T-helper 2 cell treated with Interferon-gamma antibody and Interleukin-4, amounts not matched to agents 5 μg/mL and 100 μg/mL, for 36 hours (primary cell): ENCODE measurements around the gene PTPRN2.

Experiments
- DNase-seq: peaks from one replicate; pipeline ENCODE4 v3.0.0; 2021; ENCODE audit warnings: low spot score
- H3K27ac Mint-ChIP-seq: one replicate; pipeline ENCODE4 v1.8.0; 2021; ENCODE audit warnings: mild to moderate bottlenecking, mixed read lengths
- H3K27me3 Mint-ChIP-seq: one replicate; pipeline ENCODE4 v1.8.0; 2021; ENCODE audit warnings: low read depth, mixed read lengths
- H3K36me3 Mint-ChIP-seq: one replicate; pipeline ENCODE4 v1.8.0; 2021; ENCODE audit warnings: low read depth, mixed read lengths
- H3K4me1 Mint-ChIP-seq: one replicate; pipeline ENCODE4 v1.8.0; 2021; ENCODE audit warnings: low read depth, mixed read lengths
- H3K4me3 Mint-ChIP-seq: one replicate; pipeline ENCODE4 v1.8.0; 2022; ENCODE audit warnings: mild to moderate bottlenecking, moderate library complexity, mixed read lengths
- H3K9me3 Mint-ChIP-seq: one replicate; pipeline ENCODE4 v1.8.0; 2021; ENCODE audit warnings: mixed read lengths

PTPRN2 gene

DNA sequence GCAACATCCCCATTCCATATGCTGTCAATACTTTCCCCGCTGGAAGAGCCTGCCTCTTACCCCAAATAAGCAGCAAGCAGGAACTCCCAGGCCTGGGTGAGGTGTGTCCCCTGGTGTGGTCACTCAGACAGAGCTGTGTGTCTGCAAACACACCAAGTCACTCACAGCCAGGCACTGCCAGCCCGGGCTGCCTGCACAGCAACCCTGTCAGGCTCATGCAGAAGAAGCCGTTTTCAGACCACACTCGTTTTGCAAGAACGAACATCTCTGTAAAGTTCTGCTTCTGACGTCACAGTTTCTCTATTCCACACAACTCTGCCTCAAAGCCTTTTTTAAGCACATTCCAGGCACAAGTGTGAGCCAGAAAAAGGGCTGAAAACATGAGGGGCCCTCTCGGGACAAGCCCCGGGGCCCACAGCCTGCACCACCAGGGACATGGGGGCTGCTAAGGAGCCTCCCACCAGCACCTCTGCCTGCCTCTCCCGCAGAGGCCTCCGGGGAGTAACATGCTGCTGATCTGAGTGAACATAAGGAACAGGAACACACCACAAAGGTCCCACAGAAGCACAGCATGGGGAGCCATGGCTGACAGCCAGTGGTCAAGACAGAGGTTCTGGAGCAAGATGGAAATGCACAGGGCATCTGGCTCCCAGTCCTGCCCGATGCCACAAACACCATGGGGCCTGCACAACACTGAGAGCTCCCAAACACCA is 11.4 kb downstream of the PTPRN2 start:
- Mint-ChIP-seq H3K9me3 (peaks cover 12% of the 10 kb centered on the region), H3K4me3 (no peak overlapping the region), H3K27me3 (peaks cover 7% of the 10 kb centered on the region), H3K4me1 (no peaks in the 10 kb centered on the region), H3K36me3 (no peaks in the 10 kb centered on the region), H3K27ac (no peak overlapping the region)
- no peak for DNase-seq

DNA sequence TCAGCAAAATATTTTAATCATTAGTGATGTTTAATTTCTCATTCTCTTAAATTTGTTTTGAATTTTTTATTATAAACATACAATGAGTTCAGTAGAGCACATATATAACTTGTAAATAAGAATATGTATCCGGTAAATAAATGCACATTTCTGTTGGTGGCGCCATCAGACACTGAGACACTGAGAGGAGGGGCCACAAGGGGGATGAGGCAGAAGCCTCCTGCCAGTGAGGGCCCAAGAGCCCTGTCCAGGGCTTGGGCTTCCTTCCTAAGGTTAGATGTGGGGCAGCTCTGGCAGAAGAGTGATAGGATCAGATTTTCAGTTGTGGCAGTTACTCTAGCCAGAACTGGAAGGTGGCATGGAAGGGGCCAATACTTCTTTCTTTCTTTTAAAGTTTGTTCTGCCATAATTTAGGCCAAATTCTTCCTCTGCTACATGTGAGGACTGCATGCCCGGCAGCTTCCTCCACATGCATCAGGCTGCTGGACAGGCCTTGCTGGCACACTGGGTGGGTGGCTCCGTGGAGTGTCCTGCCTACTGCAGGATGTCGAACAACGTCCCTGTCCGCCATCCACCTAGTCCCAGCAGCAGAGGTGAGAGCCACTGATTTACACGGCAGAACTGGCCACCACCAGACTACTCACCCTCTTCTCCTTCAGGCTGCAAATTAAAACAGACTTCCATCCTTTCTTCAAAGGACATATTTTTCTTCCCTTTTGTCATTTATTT is 13.2 kb downstream of the PTPRN2 start:
- Mint-ChIP-seq H3K27ac (no peak overlapping the region), H3K4me3 (no peak overlapping the region), H3K9me3 (peaks cover 3% of the 10 kb centered on the region), H3K36me3 (no peaks in the 10 kb centered on the region), H3K4me1 (no peaks in the 10 kb centered on the region), H3K27me3 (peaks cover 9% of the 10 kb centered on the region)
- no peak for DNase-seq

DNA sequence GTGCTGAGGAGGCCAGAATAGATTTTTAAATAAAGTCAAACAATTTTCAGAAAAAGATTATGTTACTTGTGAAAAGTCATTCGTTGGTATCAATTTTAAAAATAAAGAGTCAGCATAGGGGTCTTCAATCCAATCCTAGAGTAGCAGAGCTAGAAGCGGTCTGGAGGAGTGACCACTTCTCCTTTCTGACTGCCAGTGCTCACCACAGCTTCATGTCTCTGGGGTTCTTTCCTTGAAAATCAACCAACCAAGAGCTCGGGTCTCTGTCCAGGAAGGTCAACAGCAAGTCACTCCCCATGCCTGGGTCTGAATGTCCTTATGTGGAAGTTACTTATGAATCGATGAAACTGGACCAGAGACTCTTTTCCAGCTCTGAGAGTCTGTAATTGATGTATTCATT is 14.3 kb downstream of the PTPRN2 start:
- Mint-ChIP-seq H3K4me1 (no peaks in the 10 kb centered on the region), H3K36me3 (no peaks in the 10 kb centered on the region), H3K27ac (no peak overlapping the region), H3K9me3 (no peaks in the 10 kb centered on the region), H3K4me3 (no peak overlapping the region), H3K27me3 (peaks cover 9% of the 10 kb centered on the region)
- DNase-seq: no peak

DNA sequence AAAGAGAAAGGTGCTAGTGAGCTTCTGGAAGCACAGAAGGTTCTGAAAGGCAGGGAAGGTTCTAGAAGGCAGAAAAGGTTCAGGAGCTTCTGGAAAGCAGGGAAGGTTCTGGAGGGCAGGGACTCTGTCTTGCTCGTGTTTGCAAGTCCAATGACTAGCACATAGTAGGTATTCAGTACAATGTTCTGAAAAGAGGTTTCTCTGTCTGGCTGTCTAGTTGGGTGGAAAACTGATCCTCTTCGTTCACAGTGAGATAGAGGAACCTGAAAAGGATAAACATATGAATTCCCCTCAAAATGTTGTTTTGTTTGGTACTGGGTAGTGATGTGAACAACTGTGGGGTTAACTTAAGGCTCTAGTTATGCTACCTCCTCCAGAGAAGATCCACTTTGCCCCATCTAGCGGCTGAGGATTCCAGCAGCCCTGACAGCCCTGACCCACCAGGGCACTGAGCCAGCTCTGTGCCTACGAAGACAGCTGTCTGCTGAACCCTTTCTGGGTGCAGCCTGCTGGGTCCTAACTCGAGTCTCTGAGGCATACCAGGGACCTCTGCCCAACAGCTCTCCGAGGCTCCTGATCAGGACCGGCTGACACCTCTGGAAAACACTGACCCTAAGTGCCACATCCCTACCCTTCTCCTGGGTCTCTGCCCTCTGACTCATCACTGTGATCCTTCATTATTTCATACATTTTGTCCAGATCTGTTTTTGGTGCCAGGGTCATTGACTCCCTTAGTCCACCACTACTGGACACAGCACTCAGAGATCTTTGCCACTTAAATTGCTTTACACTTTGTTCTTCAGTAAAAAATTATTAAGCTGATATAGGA is 15.4 kb downstream of the PTPRN2 start:
- DNase-seq: no peak
- no peak overlapping the region for H3K4me3 Mint-ChIP-seq
- H3K27ac Mint-ChIP-seq: no peak overlapping the region
- no peaks in the 10 kb centered on the region for H3K36me3 Mint-ChIP-seq
- no peaks in the 10 kb centered on the region for H3K4me1 Mint-ChIP-seq
- H3K27me3 Mint-ChIP-seq: peaks cover 9% of the 10 kb centered on the region
- no peaks in the 10 kb centered on the region for H3K9me3 Mint-ChIP-seq

DNA sequence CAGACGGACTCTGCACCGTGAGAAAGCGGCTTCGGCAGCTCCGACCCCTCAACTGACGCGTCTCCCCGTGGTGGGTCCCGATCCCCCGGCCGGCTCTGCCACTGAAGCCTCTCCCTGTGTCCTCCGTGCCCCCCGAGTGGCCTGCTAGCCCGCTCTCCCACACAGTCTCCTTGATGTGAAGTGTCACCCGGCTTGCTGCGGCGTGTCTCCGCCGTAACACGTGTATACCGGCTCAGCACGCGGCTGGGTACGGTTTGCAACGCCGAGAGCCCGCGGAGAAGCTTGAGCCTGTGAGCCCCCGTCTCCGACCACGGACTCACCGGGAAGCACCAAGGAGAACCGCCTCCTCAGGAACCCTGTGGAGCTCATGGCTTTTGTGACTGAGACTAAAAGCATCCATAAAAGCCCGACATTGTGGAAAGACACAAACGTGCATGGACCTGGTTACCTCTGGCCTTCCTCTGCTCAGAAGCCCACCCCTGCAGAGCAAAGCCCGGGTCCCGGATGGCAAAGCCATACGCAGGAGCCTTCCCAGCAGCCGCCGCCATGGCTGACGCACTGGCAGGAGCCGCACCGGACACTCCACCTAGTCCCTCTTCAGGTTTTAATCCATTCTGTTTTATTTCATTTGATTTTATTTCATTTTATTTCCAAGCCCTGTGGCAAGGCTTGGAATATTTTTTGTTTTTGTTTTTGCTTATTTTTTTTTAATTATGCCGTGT is 17.0 kb downstream of the PTPRN2 start:
- Mint-ChIP-seq H3K36me3 (no peaks in the 10 kb centered on the region), H3K4me3 (no peak overlapping the region)

DNA sequence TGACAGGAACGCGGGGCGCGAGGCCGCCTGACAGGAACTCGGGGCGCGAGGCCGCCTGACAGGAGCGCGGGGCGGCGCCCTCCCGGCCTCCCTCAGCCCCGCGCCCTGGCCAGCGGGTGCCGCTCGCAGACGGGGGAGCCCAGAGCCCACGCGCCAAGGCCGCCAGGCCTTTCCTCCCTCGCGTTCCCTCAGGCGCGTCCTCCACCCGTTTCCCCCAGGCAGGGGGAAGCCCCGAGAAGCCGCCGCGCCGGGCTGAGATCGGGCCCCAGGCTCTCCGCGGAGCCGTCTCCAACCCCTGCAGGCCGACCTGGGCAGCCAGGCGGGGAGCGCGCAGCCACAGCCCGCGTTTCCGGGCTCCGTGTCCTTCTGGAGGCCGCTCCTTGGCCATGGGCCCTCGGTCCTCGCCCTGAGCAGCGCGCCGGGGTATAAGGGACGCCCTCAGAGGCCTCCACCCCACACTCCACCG is 17.7 kb downstream of the PTPRN2 start:
- Mint-ChIP-seq H3K36me3 (no peaks in the 10 kb centered on the region), H3K27ac (no peak overlapping the region), H3K27me3 (peaks cover 9% of the 10 kb centered on the region), H3K4me3 (no peak overlapping the region), H3K4me1 (no peaks in the 10 kb centered on the region), H3K9me3 (no peaks in the 10 kb centered on the region)
- no peak for DNase-seq

More for the DNA sequence above, 17.0 kb downstream of the PTPRN2 start:
- H3K9me3 Mint-ChIP-seq: no peaks in the 10 kb centered on the region
- H3K27ac Mint-ChIP-seq: no peak overlapping the region
- DNase-seq: no peak
- H3K4me1 Mint-ChIP-seq: no peaks in the 10 kb centered on the region
- H3K27me3 Mint-ChIP-seq: peaks cover 9% of the 10 kb centered on the region

DNA sequence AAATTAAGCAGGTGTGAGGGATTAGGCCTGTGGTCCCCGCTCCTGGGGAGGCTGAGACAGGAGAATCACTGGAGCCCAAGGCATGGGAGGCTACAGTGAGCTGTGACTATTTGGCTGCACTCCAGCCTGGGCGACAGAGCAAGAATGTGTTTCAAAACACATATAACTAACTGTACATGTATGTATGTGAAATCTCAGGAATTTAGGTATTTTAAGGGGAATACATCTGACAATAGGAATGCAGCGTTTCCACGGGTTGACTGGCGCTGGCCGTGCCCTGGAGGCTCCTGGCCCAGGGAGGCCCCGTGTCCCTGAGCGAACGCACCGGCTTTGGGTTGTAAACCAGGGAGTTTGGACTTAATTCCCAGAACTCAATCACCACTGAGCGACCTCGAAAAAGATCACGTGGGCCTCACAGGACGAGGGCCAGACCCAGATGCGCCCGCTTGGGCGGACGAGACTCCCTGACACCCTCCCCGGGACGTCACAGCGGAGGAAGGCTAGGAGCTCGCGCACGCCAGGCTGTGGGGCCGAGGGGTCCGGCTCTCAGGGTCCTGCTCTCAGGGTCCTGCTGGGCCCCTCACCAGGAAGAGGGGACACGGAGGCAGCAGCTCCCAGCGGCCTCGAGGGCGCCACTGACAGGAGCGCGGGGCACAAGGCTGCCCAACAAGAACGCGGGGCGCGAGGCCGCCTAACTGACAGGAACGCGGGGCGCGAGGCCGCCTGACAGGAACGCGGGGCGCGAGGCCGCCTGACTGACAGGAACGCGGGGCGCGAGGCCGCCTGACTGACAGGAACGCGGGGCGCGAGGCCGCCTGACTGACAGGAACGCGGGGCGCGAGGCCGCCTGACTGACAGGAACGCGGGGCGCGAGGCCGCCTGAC is 18.4 kb downstream of the PTPRN2 start:
- Mint-ChIP-seq H3K9me3 (no peaks in the 10 kb centered on the region), H3K4me1 (no peaks in the 10 kb centered on the region), H3K27ac (no peak overlapping the region), H3K27me3 (peaks cover 9% of the 10 kb centered on the region), H3K36me3 (no peaks in the 10 kb centered on the region), H3K4me3 (no peak overlapping the region)
- no peak for DNase-seq

DNA sequence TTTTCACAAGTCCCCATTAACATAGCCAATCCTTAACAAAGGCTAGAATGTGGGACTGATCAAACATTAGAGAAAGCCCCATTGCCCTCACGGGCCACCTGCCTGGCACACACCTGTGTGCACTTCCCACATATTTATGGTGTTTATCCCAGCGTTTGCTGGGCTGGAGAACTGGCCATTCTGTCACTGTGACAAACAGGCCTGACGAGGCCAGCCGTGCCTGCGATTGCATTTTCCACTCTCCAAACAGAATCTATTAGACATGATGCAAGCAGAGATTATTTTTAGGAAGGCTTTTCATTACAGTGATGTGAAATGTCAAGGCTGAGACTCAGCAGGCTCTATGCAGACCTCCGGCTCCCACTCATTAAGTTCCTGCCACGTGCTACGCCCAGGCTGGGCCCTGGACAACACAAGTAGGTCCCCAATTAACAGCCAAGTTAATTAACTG is 20.4 kb downstream of the PTPRN2 start:
- no peak for DNase-seq
- peaks cover 5% of the 10 kb centered on the region for H3K27me3 Mint-ChIP-seq

DNA sequence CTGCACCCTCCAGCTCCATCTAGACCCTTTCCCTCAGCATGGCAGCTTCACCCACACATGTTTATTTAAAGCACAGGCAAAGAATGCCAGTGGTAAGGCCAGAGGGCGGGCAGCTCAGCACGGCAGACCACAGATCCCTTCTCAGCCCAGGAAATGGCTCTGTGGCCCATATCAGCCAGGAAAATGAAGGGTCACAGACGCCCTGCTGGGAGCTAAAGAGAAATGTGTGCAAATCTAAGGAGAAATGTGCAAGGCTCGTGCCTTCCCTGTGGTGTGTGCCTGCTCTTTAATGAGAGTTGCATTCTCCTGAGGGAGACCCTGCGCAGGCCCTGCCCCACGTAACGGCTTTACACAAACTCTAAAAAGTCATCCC is 23.0 kb downstream of the PTPRN2 start:
- Mint-ChIP-seq H3K4me1 (no peaks in the 10 kb centered on the region), H3K27me3 (no peaks in the 10 kb centered on the region), H3K27ac (no peak overlapping the region), H3K9me3 (no peaks in the 10 kb centered on the region), H3K4me3 (no peak overlapping the region), H3K36me3 (no peaks in the 10 kb centered on the region)
- no peak for DNase-seq

More for the DNA sequence above, 20.4 kb downstream of the PTPRN2 start:
- Mint-ChIP-seq H3K27ac (no peak overlapping the region), H3K4me1 (no peaks in the 10 kb centered on the region), H3K36me3 (no peaks in the 10 kb centered on the region), H3K4me3 (no peak overlapping the region), H3K9me3 (no peaks in the 10 kb centered on the region)

DNA sequence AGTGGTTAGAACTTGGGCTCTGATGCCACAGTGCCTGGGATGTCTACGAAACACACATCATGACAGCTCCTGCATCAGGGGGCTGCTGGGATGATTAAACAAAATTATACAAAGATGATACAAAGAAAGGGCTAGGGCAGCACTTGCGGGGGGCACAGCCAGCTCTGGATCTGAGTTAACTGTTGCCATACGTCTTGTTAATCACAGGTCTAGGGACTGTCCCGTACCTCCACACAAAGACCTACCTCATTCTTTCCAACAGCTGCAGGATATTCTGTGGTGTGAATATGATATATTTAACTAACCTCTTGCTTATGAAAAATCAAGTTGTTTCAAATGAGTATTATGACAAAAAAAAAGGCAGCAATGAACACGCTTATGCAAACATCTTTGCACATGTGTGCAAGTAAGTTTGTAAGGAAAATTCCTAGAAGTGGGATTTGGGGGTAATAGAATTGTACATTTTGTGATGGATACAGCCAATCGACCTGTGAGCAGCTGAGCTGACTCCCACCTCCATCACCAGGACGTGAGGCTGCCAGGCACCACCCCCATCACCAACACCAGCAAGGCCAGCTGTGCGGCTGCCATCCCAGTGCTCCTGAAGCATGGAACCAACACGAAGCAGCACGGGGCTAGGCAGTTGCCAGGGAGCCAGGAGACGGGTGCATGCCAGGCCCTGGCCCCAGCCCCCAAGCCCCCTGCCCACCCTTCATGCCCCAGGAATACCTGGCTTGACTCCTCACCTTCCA is 23.5 kb downstream of the PTPRN2 start:
- no peak for DNase-seq
- Mint-ChIP-seq H3K36me3 (no peaks in the 10 kb centered on the region), H3K4me3 (no peak overlapping the region), H3K4me1 (no peaks in the 10 kb centered on the region), H3K27me3 (no peaks in the 10 kb centered on the region), H3K27ac (no peak overlapping the region), H3K9me3 (no peaks in the 10 kb centered on the region)

DNA sequence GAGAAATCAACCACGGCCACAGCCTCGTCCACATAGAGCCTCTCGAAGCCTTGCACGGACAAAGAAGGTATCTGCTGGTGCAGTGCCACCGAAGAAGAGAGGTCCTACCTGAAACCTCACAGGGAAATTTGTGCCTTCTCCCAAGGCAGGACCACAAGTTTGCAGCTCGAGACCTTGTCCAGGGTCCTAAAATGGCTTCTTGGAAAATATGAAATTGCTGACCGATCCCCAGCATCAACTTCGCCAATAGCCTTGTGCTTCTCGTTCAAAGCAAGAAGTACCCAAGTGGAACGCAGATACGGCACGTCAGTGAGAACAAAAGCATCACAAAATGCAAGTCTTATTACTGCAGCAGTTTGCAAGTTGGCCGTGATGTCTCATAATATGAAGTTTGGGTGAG is 24.6 kb downstream of the PTPRN2 start:
- Mint-ChIP-seq H3K4me3 (no peak overlapping the region), H3K36me3 (no peaks in the 10 kb centered on the region), H3K27me3 (no peaks in the 10 kb centered on the region), H3K27ac (no peak overlapping the region), H3K4me1 (no peaks in the 10 kb centered on the region), H3K9me3 (no peaks in the 10 kb centered on the region)
- no peak for DNase-seq

DNA sequence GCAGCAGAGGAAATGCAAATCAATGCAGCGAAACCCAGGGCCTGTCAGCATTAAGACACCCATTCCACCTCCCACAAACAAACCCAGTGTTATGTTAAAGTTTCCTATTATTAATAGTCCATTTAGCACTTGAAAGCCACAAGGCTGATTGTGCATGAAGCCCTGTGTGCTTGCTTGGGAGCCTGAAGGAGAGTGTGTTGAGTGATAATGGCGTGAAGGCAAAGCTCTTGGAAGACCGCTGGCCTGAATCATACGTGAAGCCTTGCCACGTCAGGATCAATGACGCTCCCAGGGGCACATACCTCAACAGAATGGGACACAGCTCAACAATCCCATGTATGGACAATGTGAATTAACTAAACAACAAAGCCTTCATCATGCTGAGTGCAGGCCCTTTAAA is 25.1 kb downstream of the PTPRN2 start:
- H3K9me3 Mint-ChIP-seq: no peaks in the 10 kb centered on the region
- H3K4me3 Mint-ChIP-seq: no peak overlapping the region
- no peak overlapping the region for H3K27ac Mint-ChIP-seq
- no peak for DNase-seq
- H3K27me3 Mint-ChIP-seq: no peaks in the 10 kb centered on the region
- H3K4me1 Mint-ChIP-seq: no peaks in the 10 kb centered on the region
- H3K36me3 Mint-ChIP-seq: no peaks in the 10 kb centered on the region
